ENCODE results near the gene PPARGC1A. TPM values are rescaled to one million over a fixed set of nuclear protein-coding genes. Genes with fewer than 3 reads are reported as not detected.
A peak's percentile ranks its signal among the peaks of the same experiment; 100 is the strongest.

PPARGC1A gene
- total and polyA plus RNA-seq, 7 donors, result 7.8 to 89.3 (median 37.2) TPM

DNA sequence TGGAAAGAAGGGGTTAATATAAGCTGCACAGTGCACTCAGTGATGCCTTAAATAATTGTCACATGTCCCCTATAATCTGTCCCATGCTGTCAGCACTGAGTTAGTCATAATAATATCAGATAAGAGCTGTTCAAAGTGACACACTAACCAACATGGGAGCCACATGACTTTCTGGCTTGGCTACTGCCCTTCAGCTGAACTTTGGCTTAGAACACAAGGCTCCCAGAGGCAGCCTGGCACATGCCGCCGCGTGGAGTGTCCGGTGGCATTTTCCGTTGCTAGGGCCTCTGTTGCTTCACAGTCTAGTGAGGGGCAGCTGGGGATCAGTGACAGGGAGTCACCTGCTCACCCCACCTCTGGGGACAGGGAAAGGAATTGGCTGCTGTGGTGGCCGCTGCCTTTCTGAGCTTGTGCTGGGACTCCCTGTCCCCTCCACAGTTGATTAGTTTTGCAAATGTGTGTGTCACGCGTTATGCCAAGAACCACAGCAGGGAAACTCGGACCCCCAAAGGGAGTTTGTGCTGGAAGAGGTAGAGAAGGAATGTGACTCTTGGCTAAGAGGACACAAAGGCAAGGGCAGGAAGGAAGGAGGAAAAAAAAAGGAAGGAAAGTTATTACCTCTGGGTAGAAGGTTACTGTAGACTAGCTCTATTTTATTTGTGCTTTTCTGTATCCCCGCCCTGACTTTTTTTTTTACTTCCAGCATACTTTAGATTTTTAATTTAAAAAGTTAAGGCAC lies 41.1 kb upstream of the PPARGC1A start:
- no peaks in the 10 kb centered on the region for H3K36me3 ChIP-seq (ENCODE audit: insufficient read depth in 1 of 2, low read depth in 1 of 2)
- peaks cover 38% of the 10 kb centered on the region for H3K4me1 ChIP-seq
- peak overlapping the region; percentile 84 for H3K27ac ChIP-seq
- no peaks in the 10 kb centered on the region for H3K9me3 ChIP-seq
- WGBS, 3 donors, result 1 to 6% (median 4%) methylated on average over 10 of the region's 10 CpGs
- peak; percentile 87 to 96 for DNase-seq
- ATAC-seq, result peak; percentile 85 to 93 (median 88)
- intact Hi-C loops (cut with DNase I), result loop anchor here (5.0 kb wide), 2 partner anchors 39 to 44 kb away; partner anchors contain the start of gene PPARGC1A (in 1 of the 2)
- TF ChIP-seq, protein P1, sequence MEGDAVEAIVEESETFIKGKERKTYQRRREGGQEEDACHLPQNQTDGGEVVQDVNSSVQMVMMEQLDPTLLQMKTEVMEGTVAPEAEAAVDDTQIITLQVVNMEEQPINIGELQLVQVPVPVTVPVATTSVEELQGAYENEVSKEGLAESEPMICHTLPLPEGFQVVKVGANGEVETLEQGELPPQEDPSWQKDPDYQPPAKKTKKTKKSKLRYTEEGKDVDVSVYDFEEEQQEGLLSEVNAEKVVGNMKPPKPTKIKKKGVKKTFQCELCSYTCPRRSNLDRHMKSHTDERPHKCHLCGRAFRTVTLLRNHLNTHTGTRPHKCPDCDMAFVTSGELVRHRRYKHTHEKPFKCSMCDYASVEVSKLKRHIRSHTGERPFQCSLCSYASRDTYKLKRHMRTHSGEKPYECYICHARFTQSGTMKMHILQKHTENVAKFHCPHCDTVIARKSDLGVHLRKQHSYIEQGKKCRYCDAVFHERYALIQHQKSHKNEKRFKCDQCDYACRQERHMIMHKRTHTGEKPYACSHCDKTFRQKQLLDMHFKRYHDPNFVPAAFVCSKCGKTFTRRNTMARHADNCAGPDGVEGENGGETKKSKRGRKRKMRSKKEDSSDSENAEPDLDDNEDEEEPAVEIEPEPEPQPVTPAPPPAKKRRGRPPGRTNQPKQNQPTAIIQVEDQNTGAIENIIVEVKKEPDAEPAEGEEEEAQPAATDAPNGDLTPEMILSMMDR (IDR thresholded peaks at IDR 0.05), result no peak
- peak overlapping the region; percentile 34 for H3K4me3 ChIP-seq
- H3K27me3 ChIP-seq (ENCODE audit: insufficient read depth in 3 of 3, low read length in 2 of 3), result no peaks in the 10 kb centered on the region

DNA sequence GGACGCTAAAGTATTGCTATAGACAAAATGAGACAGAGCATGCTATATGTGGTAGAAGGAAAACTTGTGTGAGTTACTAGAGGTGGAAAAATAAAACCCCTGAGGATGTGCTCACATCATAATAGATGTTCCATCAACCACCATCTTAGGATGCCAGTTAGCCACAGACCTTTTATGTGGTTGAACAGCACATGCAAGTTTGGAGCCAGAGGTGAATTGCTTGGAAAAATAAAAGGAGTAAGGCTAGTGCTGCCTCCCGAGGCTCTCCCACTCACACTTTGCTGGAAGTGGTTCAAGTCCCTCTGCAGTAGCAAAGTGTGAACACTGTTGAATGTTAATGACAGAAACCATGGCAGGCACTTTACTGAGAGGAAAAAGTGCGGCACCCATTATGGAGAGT lies 39.4 kb upstream of the PPARGC1A start:
- H3K4me1 ChIP-seq, result peaks cover 28% of the 10 kb centered on the region
- ATAC-seq, result no peak
- no peak for DNase-seq
- 68 to 79% (median 77%) methylated on average over 3 of the region's 3 CpGs for WGBS, 3 donors
- H3K27ac ChIP-seq, result peak overlapping the region; percentile 84
- intact Hi-C loops (cut with DNase I), result no loop called here
- no peaks in the 10 kb centered on the region for H3K27me3 ChIP-seq (ENCODE audit: insufficient read depth in 3 of 3, low read length in 2 of 3)
- H3K4me3 ChIP-seq, result no peak overlapping the region
- no peaks in the 10 kb centered on the region for H3K36me3 ChIP-seq (ENCODE audit: insufficient read depth in 1 of 2, low read depth in 1 of 2)
- TF ChIP-seq, protein P1 (IDR thresholded peaks at IDR 0.05), result no peak
- no peaks in the 10 kb centered on the region for H3K9me3 ChIP-seq

DNA sequence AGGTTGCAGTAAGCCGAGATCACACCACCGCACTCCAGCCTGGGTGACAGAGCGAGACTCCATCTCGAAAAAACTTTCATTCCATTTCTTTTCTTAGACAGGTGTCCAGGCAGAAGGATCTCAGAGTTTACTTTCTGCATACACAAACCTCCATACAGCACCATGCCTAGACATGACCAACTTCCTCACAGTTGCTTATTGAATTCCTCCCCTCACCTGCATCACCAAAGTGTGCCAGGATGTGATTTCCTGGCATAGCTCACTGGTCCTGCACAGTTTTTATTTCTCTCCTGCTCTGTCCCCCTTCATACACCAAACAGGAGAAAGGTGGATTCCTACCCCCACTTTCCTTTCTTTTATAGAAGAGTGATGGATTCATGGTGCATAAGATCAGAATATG lies 34.7 kb upstream of the PPARGC1A start:
- Histone ChIP-seq H3K36me3 (ENCODE audit: insufficient read depth in 1 of 2, low read depth in 1 of 2) (no peaks in the 10 kb centered on the region), H3K4me1 (no peaks in the 10 kb centered on the region), H3K27ac (no peak overlapping the region), H3K27me3 (ENCODE audit: insufficient read depth in 3 of 3, low read length in 2 of 3) (no peaks in the 10 kb centered on the region), H3K4me3 (no peak overlapping the region), H3K9me3 (no peaks in the 10 kb centered on the region)
- TF ChIP-seq, protein P1 (IDR thresholded peaks at IDR 0.05), result no peak
- intact Hi-C loops (cut with DNase I), result no loop called here
- DNase-seq, result no peak
- WGBS, 3 donors, result 97 to 99% (median 99%) methylated on average over 4 of the region's 4 CpGs
- ATAC-seq, result no peak

DNA sequence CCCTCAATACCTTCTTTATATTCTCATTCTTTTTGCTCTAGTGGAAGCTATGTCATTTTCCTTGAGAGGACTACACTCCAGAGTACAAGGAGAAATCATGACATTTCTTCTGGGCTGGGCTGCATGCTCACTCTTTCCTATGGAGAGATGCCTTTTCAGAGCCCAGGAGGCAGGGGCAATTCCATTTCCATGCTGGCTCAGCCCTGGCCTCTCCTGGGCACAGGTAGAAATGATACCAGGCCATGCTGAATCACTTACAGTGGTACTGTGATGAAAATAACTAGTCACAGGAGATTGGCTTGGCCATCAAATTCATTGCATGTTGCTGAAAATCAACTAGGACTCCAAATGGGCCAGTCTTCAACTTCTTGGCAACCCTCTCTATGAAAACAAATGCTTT lies 34.0 kb upstream of the PPARGC1A start:
- DNase-seq, result no peak
- H3K36me3 ChIP-seq (ENCODE audit: insufficient read depth in 1 of 2, low read depth in 1 of 2), result no peaks in the 10 kb centered on the region
- H3K27ac ChIP-seq, result no peak overlapping the region
- intact Hi-C loops (cut with DNase I), result no loop called here
- H3K4me3 ChIP-seq, result no peak overlapping the region
- no peaks in the 10 kb centered on the region for H3K27me3 ChIP-seq (ENCODE audit: insufficient read depth in 3 of 3, low read length in 2 of 3)
- H3K4me1 ChIP-seq, result no peaks in the 10 kb centered on the region
- TF ChIP-seq, protein P1 (IDR thresholded peaks at IDR 0.05), result no peak
- ATAC-seq, result peak in 3 of 4 donors; percentile 63 to 65 (median 63)
- H3K9me3 ChIP-seq, result no peaks in the 10 kb centered on the region

DNA sequence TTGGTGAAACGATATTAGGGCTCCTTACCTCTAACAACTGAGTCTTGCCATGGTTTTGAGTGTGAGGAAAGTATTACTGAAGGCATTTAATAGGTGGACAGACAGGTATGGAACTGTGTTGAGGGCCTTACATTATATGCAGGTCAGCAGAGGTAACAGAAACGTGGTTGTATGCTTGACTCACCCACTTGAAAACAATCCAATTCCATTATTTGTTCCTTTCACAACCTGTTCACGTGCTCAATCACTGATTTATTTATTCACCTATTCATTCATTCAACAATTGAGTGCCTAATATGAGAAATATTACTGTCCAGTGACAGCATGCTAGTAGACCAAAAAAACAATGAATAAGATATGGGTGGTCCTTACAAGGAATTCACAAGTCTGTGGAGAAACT lies 33.3 kb upstream of the PPARGC1A start:
- no peaks in the 10 kb centered on the region for H3K9me3 ChIP-seq
- H3K4me3 ChIP-seq, result no peak overlapping the region
- TF ChIP-seq, protein P1 (IDR thresholded peaks at IDR 0.05), result no peak
- H3K27me3 ChIP-seq (ENCODE audit: insufficient read depth in 3 of 3, low read length in 2 of 3), result no peaks in the 10 kb centered on the region
- no peak overlapping the region for H3K27ac ChIP-seq
- intact Hi-C loops (cut with DNase I), result no loop called here
- H3K4me1 ChIP-seq, result no peaks in the 10 kb centered on the region
- DNase-seq, result no peak
- no peaks in the 10 kb centered on the region for H3K36me3 ChIP-seq (ENCODE audit: insufficient read depth in 1 of 2, low read depth in 1 of 2)
- ATAC-seq, result no peak
- WGBS, 3 donors, result 64 to 69% (median 66%) methylated on average over 3 of the region's 3 CpGs
